Esophagus squamous epithelium (tissue), 4 donors: ENCODE measurements around the gene METTL16.

Source experiments
- CTCF ChIP-seq, 6 experiments: fragments of 450-650 bp in 4 of 6; fragments of 200-600 bp in 2 of 6; sonication (generic) in 2 of 6; IDR thresholded peaks; one replicate each; pipeline ENCODE4 v1.5.1; 2016 to 2019; ENCODE audit warnings: antibody characterized with exemption in 6 of 6, mild to moderate bottlenecking in 4 of 6, moderate library complexity in 4 of 6
- POLR2A ChIP-seq, 4 donors: fragments of 450-650 bp; IDR thresholded peaks; one replicate each; pipeline ENCODE4 v1.6.1; 2017; ENCODE audit warnings: antibody characterized with exemption in 4 of 4, mild to moderate bottlenecking in 4 of 4, moderate library complexity in 3 of 4

DNA sequence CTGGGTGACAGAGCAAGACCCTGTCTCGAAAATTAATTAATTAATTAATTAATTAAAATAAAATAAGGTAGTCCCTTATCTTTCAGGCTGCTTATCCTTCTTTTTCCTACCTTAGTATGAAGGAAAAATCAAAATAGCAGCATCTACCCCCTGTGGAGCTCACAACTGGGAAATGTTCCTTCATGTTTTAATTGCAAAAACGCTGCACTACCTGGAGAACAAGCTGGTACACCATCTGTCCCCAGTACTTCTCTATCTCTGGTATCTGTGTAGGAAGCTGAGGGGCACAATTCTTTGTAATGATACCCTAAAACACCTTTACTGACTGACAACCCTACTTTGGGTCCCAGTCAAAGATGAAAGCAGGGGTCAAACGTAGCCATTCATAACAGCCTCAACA is 55.7 kb downstream of the METTL16 start:
- TF ChIP-seq CTCF (IDR thresholded peaks at IDR 0.05) (no peak), POLR2A (IDR thresholded peaks at IDR 0.05) (no peak)
